ENCODE measurements around the gene TOMM22.

Gene TOMM22

GRCh38 chr22:38734421-38735100 lies 52.8 kb downstream of the TOMM22 start:
- Histone ChIP-seq H3K4me3 (ENCODE audit: low read length, poor library complexity, severe bottlenecking) (no peak overlapping the region), H3F3A (ENCODE audit: low read depth) (no peaks in the 10 kb centered on the region), H3K9ac (ENCODE audit: low read depth, low read length, poor library complexity, severe bottlenecking) (no peak overlapping the region), H4K20me1 (ENCODE audit: insufficient read depth, low read length, poor library complexity, severe bottlenecking) (peaks cover 3% of the 10 kb centered on the region), H3K36me3 (ENCODE audit: insufficient read depth, low read length) (peaks cover 82% of the 10 kb centered on the region; the same call in 1 of the 2 replicates), H3K79me2 (ENCODE audit: insufficient read depth, low read length) (no peaks in the 10 kb centered on the region), H2AFZ (ENCODE audit: low read length) (no peak overlapping the region), H3K9me3 (ENCODE audit: insufficient read depth, low read depth, low read length) (no peaks in the 10 kb centered on the region), H3K27me3 (ENCODE audit: insufficient read depth, low read length, poor library complexity, severe bottlenecking) (no peaks in the 10 kb centered on the region), H3K4me2 (ENCODE audit: low read depth, low read length, poor library complexity, severe bottlenecking) (no peak overlapping the region), H3K4me1 (ENCODE audit: insufficient read depth, low read length, poor library complexity, severe bottlenecking) (no peaks in the 10 kb centered on the region), H3K9me2 (replicated peaks; ENCODE audit: low read depth, low read length) (no peaks in the 10 kb centered on the region)
- TF ChIP-seq CTCF (conservative IDR thresholded peaks at IDR 0.05; ENCODE audit: low read length) (no peak), EZH2phosphoT487 (IDR thresholded peaks at IDR 0.05; ENCODE audit: borderline replicate concordance) (no peak)

Measured in Loucy (cell line).